Measurements from ENCODE around the gene ZNF692. TPM values are rescaled to one million over a fixed set of nuclear protein-coding genes. Genes with fewer than 3 reads are reported as not detected.

ZNF692 gene
- total RNA-seq, 1 experiment from 2014 or later: 48.5 TPM

GRCh38 chr1:248848602-248849001 is 10.3 kb downstream of the ZNF692 start:
- Histone ChIP-seq H3K9me3 (no peaks in the 10 kb centered on the region), H3K36me3 (ENCODE audit: control insufficient read depth, insufficient read depth, low read length) (no peaks in the 10 kb centered on the region; the same call in none of the 2 replicates), H3K4me3 (ENCODE audit: low read depth, low read length) (no peak overlapping the region), H3K27me3 (replicated peaks; ENCODE audit: control insufficient read depth, insufficient read depth, low read length) (no peaks in the 10 kb centered on the region), H3K4me1 (no peaks in the 10 kb centered on the region)
- Mint-ChIP-seq H3K4me3 (ENCODE audit: unreplicated experiment) (no peak overlapping the region), H3K4me1 (ENCODE audit: low read depth, unreplicated experiment) (no peaks in the 10 kb centered on the region), H3K27me3 (ENCODE audit: insufficient read depth, unreplicated experiment) (no peaks in the 10 kb centered on the region), H3K27ac (ENCODE audit: unreplicated experiment) (no peak overlapping the region), H3K9me3 (ENCODE audit: unreplicated experiment) (no peaks in the 10 kb centered on the region), H3K36me3 (ENCODE audit: insufficient read depth, unreplicated experiment) (peaks cover 36% of the 10 kb centered on the region)
- TF ChIP-seq, protein P1, sequence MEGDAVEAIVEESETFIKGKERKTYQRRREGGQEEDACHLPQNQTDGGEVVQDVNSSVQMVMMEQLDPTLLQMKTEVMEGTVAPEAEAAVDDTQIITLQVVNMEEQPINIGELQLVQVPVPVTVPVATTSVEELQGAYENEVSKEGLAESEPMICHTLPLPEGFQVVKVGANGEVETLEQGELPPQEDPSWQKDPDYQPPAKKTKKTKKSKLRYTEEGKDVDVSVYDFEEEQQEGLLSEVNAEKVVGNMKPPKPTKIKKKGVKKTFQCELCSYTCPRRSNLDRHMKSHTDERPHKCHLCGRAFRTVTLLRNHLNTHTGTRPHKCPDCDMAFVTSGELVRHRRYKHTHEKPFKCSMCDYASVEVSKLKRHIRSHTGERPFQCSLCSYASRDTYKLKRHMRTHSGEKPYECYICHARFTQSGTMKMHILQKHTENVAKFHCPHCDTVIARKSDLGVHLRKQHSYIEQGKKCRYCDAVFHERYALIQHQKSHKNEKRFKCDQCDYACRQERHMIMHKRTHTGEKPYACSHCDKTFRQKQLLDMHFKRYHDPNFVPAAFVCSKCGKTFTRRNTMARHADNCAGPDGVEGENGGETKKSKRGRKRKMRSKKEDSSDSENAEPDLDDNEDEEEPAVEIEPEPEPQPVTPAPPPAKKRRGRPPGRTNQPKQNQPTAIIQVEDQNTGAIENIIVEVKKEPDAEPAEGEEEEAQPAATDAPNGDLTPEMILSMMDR (IDR thresholded peaks at IDR 0.05; ENCODE audit: insufficient read depth in 1 of 2, low read depth in 1 of 2, low read length in 1 of 2, severe bottlenecking in 1 of 2, unreplicated experiment in 1 of 2): no peak
- ChIA-PET POLR2A (interaction anchor here (1.0 kb wide), 1 partner anchor 11 kb away, joined by 3 read pairs; the partner anchor contains the start of gene ZNF672), CTCF (no interaction called here)
- BruUV-seq (replicated peaks): no TSS peak
- intact Hi-C loops (cut with micrococcal nuclease; ENCODE audit: unreplicated experiment): no loop called here
- DNase-seq: no peak

DNA sequence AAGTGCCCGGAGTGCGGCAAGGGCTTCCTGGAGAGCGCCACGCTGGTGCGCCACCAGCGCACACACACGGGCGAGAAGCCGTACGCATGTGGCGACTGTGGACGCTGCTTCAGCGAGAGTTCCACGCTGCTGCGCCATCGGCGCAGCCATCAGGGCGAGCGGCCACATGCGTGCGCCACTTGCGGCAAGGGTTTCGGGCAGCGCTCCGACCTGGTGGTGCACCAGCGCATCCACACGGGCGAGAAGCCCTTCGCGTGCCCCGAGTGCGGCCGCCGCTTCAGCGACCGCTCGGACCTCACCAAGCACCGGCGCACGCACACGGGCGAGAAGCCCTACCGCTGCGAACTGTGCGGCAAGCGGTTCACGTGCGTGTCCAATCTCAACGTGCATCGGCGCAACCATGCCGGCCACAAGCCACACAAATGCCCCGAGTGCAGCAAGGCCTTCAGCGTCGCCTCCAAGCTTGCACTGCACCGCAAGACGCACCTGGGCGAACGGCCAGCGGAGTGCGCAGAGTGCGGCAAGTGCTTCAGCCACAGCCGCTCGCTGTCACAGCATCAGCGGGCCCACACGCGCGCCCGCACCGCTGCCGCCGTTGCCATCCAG is 10.8 kb downstream of the ZNF692 start:
- no peaks in the 10 kb centered on the region for H3K27me3 ChIP-seq (replicated peaks; ENCODE audit: control insufficient read depth, insufficient read depth, low read length)
- TF ChIP-seq, protein P1 (IDR thresholded peaks at IDR 0.05; ENCODE audit: insufficient read depth in 1 of 2, low read depth in 1 of 2, low read length in 1 of 2, severe bottlenecking in 1 of 2, unreplicated experiment in 1 of 2): no peak
- Mint-ChIP-seq H3K27me3 (ENCODE audit: insufficient read depth, unreplicated experiment) (no peaks in the 10 kb centered on the region), H3K9me3 (ENCODE audit: unreplicated experiment) (no peaks in the 10 kb centered on the region), H3K4me1 (ENCODE audit: low read depth, unreplicated experiment) (no peaks in the 10 kb centered on the region), H3K4me3 (ENCODE audit: unreplicated experiment) (no peak overlapping the region), H3K27ac (ENCODE audit: unreplicated experiment) (no peak overlapping the region), H3K36me3 (ENCODE audit: insufficient read depth, unreplicated experiment) (peaks cover 36% of the 10 kb centered on the region)
- DNase-seq: no peak
- H3K9me3 ChIP-seq: no peaks in the 10 kb centered on the region
- H3K36me3 ChIP-seq (ENCODE audit: control insufficient read depth, insufficient read depth, low read length): no peaks in the 10 kb centered on the region; the same call in none of the 2 replicates
- POLR2A ChIA-PET: interaction anchor here (0.6 kb wide), 1 partner anchor 23 kb away, joined by 13 read pairs; the partner anchor contains the start of gene SH3BP5L
- H3K4me3 ChIP-seq (ENCODE audit: low read depth, low read length): no peak overlapping the region
- H3K4me1 ChIP-seq: no peaks in the 10 kb centered on the region
- CTCF ChIA-PET: no interaction called here
- BruUV-seq (replicated peaks): no TSS peak
- intact Hi-C loops (cut with micrococcal nuclease; ENCODE audit: unreplicated experiment): no loop called here

DNA sequence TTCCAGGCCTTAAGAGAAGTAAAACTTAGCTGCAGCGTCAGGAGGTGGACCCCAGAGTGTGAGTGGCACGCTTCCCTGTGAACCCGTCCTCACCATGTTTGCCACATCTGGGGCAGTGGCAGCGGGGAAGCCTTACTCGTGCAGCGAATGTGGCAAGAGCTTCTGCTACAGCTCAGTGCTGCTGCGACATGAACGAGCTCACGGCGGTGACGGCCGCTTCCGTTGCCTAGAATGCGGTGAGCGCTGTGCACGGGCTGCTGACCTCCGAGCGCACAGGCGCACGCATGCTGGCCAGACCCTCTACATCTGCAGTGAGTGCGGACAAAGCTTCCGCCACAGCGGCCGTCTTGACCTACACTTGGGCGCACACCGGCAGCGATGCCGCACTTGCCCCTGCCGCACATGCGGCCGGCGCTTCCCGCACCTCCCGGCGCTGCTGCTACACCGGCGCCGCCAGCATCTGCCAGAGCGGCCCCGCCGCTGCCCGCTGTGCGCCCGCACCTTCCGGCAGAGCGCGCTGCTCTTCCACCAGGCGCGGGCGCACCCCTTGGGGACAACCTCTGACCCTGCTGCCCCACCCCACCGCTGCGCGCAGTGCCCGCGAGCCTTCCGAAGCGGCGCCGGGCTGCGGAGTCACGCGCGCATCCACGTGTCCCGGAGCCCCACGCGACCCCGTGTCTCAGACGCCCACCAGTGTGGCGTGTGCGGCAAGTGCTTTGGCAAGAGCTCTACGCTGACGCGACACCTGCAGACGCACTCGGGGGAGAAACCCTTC is 11.5 kb downstream of the ZNF692 start:
- no peak overlapping the region for H3K4me3 Mint-ChIP-seq (ENCODE audit: unreplicated experiment)
- no peaks in the 10 kb centered on the region for H3K4me1 ChIP-seq

More for the DNA sequence above, 11.5 kb downstream of the ZNF692 start:
- TF ChIP-seq, protein P1 (IDR thresholded peaks at IDR 0.05; ENCODE audit: insufficient read depth in 1 of 2, low read depth in 1 of 2, low read length in 1 of 2, severe bottlenecking in 1 of 2, unreplicated experiment in 1 of 2): no peak
- Histone ChIP-seq H3K27me3 (replicated peaks; ENCODE audit: control insufficient read depth, insufficient read depth, low read length) (no peaks in the 10 kb centered on the region), H3K36me3 (ENCODE audit: control insufficient read depth, insufficient read depth, low read length) (peaks cover 1% of the 10 kb centered on the region), H3K9me3 (no peaks in the 10 kb centered on the region), H3K4me3 (ENCODE audit: low read depth, low read length) (no peak overlapping the region)
- no peaks in the 10 kb centered on the region for H3K27me3 Mint-ChIP-seq (ENCODE audit: insufficient read depth, unreplicated experiment)
- H3K27ac Mint-ChIP-seq (ENCODE audit: unreplicated experiment): no peak overlapping the region
- H3K9me3 Mint-ChIP-seq (ENCODE audit: unreplicated experiment): no peaks in the 10 kb centered on the region
- no peak for DNase-seq
- intact Hi-C loops (cut with micrococcal nuclease; ENCODE audit: unreplicated experiment): no loop called here
- peaks cover 36% of the 10 kb centered on the region for H3K36me3 Mint-ChIP-seq (ENCODE audit: insufficient read depth, unreplicated experiment)
- POLR2A ChIA-PET: interaction anchor here (0.6 kb wide), 1 partner anchor 22 kb away, joined by 13 read pairs; the partner anchor contains the start of gene SH3BP5L
- CTCF ChIA-PET: no interaction called here
- BruUV-seq (replicated peaks): no TSS peak
- no peaks in the 10 kb centered on the region for H3K4me1 Mint-ChIP-seq (ENCODE audit: low read depth, unreplicated experiment)
